Esophagus squamous epithelium (tissue), 5 donors: ENCODE results near the gene LIMK1. TPM values are rescaled to one million over a fixed set of nuclear protein-coding genes. Genes with fewer than 3 reads are reported as not detected.

Source experiments
- DNase-seq: peaks from one replicate; lab custom pipeline; 2025; lab: John Stamatoyannopoulos, UW
- H3K27ac ChIP-seq, 4 donors: fragments of 200-600 bp; sonication (generic); one replicate each; pipeline ENCODE4 v1.5.1; 2016 to 2019; ENCODE audit warnings: mild to moderate bottlenecking in 1 of 4
- H3K27me3 ChIP-seq, 4 donors: fragments of 200-600 bp; sonication (generic); 1 replicate in 3 of 4; 2 replicates in 1 of 4; pipeline versions ENCODE4 v1.5.1 to v1.6.0; 2017 to 2021; ENCODE audit warnings: antibody characterized with exemption in 1 of 4
- H3K36me3 ChIP-seq, 3 donors: fragments of 200-600 bp; sonication (generic); one replicate each; pipeline ENCODE4 v1.5.1; 2016 to 2019
- H3K4me1 ChIP-seq, 3 donors: fragments of 200-600 bp; sonication (generic); one replicate each; pipeline ENCODE4 v1.5.1; 2017 to 2019
- H3K4me3 ChIP-seq, 4 donors: fragments of 200-600 bp; sonication (generic); 1 replicate in 3 of 4; 2 replicates in 1 of 4; pipeline ENCODE4 v1.5.1; 2016 to 2019; ENCODE audit warnings: mild to moderate bottlenecking in 2 of 4, moderate library complexity in 1 of 4
- H3K9me3 ChIP-seq, 3 donors: fragments of 200-600 bp; sonication (generic); one replicate each; pipeline ENCODE4 v1.5.1; 2016 to 2019
- POLR2A ChIP-seq, 4 donors: fragments of 450-650 bp; IDR thresholded peaks; one replicate each; pipeline ENCODE4 v1.6.1; 2017; ENCODE audit warnings: antibody characterized with exemption in 4 of 4, mild to moderate bottlenecking in 4 of 4, moderate library complexity in 3 of 4
- WGBS, 2 donors: methylation state at CpG; one replicate each; pipeline ENCODE4 v1.1.5; 2018; 5-methylcytosine and 5-hydroxymethylcytosine counted together
- intact Hi-C: fragments of 100-400 bp; cut with DNase I; formaldehyde crosslinking; loops from one replicate; pipeline ENCODE4 v1.15.0; 2022
- total RNA-seq, 4 donors: library from RNA; depleted of rRNA; stranded (reverse); fragments of >200 nt; gene quantifications; one replicate each; pipeline ENCODE4 v1.1.0, GENCODE V29; 2016
- TF ChIP-seq, protein P1 (sequence below), 6 experiments: fragments of 450-650 bp in 4 of 6; fragments of 200-600 bp in 2 of 6; sonication (generic) in 2 of 6; IDR thresholded peaks; one replicate each; pipeline ENCODE4 v1.5.1; 2016 to 2019; ENCODE audit warnings: antibody characterized with exemption in 6 of 6, mild to moderate bottlenecking in 4 of 6, moderate library complexity in 4 of 6
- donor health status: DM: yes; HTN: yes; CAD: no.

The LIMK1 gene
- total RNA-seq, 4 donors from 2014 or later: 8.0 to 13.2 (median 12.2) TPM

DNA sequence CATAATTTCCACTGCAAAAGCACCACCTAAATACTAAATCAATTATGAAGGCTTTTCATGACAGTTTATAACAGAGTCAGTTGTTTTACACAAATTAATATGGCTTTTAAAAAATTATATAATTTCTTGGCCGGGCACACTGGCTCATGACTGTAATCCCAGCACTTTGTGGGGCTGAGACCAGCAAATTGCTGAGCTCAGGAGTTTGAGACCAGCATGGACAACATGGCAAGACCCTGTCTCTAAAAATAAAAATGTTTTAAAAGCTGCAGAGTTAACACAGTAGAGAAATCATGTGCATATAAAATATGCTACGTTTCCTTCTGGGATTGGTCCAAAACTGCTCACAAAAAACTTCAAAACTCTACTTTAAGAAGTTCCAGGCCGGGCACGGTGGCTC lies 46.9 kb downstream of the LIMK1 start:
- peaks cover 0 to 15% (median 0%) of the 10 kb centered on the region in 3 donors for H3K4me1 ChIP-seq
- intact Hi-C loops: no loop called here

DNA sequence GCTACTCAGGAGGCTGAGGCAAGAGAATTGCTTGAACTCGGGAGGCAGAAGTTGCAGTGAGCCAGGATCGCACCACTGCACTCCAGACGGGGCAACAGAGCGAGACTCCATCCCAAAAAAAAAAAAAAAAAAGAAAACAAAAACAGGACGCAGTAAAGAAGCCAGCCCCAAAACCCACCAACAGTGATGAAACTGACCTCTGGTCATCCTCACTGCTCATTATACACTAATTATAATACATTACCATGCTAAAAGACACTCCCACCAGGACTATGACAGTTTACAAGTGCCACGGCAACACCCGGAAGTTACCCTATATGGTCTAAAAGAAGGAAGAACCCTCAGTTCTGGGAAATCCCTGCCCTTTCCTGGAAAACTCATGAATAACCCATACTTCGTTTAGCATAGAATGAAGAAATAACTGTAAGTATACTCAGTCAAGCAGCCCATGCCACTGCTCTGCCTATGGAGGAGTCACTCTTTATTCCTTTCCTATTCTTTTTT lies 50.6 kb downstream of the LIMK1 start:
- Histone ChIP-seq H3K27ac (peak overlapping the region in 1 of 4 donors; percentile 13), H3K4me1 (peaks cover 0 to 15% (median 0%) of the 10 kb centered on the region in 3 donors), H3K9me3 (no peaks in the 10 kb centered on the region), H3K4me3 (no peak overlapping the region), H3K27me3 (no peaks in the 10 kb centered on the region), H3K36me3 (no peaks in the 10 kb centered on the region)
- DNase-seq: no peak
- no peak for TF ChIP-seq POLR2A (IDR thresholded peaks at IDR 0.05)
- TF ChIP-seq, protein P1, sequence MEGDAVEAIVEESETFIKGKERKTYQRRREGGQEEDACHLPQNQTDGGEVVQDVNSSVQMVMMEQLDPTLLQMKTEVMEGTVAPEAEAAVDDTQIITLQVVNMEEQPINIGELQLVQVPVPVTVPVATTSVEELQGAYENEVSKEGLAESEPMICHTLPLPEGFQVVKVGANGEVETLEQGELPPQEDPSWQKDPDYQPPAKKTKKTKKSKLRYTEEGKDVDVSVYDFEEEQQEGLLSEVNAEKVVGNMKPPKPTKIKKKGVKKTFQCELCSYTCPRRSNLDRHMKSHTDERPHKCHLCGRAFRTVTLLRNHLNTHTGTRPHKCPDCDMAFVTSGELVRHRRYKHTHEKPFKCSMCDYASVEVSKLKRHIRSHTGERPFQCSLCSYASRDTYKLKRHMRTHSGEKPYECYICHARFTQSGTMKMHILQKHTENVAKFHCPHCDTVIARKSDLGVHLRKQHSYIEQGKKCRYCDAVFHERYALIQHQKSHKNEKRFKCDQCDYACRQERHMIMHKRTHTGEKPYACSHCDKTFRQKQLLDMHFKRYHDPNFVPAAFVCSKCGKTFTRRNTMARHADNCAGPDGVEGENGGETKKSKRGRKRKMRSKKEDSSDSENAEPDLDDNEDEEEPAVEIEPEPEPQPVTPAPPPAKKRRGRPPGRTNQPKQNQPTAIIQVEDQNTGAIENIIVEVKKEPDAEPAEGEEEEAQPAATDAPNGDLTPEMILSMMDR (IDR thresholded peaks at IDR 0.05): no peak
- intact Hi-C loops: no loop called here
- WGBS, 2 donors: 44 to 48% methylated on average over 6 to 8 of the region's 8 CpGs

More for the DNA sequence above, 46.9 kb downstream of the LIMK1 start:
- Histone ChIP-seq H3K4me3 (no peak overlapping the region), H3K36me3 (no peaks in the 10 kb centered on the region), H3K9me3 (no peaks in the 10 kb centered on the region), H3K27me3 (no peaks in the 10 kb centered on the region), H3K27ac (no peak overlapping the region)
- no peak for DNase-seq
- TF ChIP-seq POLR2A (IDR thresholded peaks at IDR 0.05): no peak
- TF ChIP-seq, protein P1 (IDR thresholded peaks at IDR 0.05): no peak
- WGBS, 2 donors: 51 to 57% methylated on average over 4 of the region's 4 CpGs

DNA sequence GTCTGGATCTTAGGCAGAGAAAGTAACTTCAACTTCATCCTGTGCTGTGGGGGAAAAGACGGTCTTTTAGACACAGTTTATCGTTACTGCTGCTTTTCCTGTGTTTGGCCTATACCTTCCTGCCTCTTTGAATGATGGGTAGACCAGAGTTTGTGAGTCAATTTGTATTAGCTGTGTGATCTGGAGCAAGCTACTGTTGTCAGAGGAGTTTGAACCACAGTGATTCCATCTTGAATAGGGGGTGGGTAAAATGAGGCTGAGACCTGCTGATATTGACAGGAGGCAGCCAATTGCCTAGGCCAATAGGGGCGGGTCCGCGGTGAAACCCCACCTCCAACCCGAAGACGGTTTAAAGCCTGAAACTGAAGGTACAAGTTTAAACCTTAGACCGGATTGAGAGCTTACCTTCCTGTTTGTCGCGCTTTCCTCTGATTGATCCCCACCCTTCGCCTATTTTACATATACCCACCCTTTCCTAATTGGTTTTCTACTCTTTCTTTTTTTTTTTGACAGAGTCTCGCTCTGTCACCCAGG lies 54.8 kb downstream of the LIMK1 start:
- H3K4me3 ChIP-seq: no peak overlapping the region
- 87 to 91% methylated on average over 12 of the region's 12 CpGs for WGBS, 2 donors
- intact Hi-C loops: no loop called here
- H3K4me1 ChIP-seq: peaks cover 0 to 14% (median 0%) of the 10 kb centered on the region in 3 donors
- H3K27ac ChIP-seq: no peak overlapping the region
- no peak for DNase-seq
- TF ChIP-seq, protein P1 (IDR thresholded peaks at IDR 0.05): no peak
- no peak for TF ChIP-seq POLR2A (IDR thresholded peaks at IDR 0.05)
- H3K36me3 ChIP-seq: no peaks in the 10 kb centered on the region
- H3K27me3 ChIP-seq: no peaks in the 10 kb centered on the region
- H3K9me3 ChIP-seq: no peaks in the 10 kb centered on the region

DNA sequence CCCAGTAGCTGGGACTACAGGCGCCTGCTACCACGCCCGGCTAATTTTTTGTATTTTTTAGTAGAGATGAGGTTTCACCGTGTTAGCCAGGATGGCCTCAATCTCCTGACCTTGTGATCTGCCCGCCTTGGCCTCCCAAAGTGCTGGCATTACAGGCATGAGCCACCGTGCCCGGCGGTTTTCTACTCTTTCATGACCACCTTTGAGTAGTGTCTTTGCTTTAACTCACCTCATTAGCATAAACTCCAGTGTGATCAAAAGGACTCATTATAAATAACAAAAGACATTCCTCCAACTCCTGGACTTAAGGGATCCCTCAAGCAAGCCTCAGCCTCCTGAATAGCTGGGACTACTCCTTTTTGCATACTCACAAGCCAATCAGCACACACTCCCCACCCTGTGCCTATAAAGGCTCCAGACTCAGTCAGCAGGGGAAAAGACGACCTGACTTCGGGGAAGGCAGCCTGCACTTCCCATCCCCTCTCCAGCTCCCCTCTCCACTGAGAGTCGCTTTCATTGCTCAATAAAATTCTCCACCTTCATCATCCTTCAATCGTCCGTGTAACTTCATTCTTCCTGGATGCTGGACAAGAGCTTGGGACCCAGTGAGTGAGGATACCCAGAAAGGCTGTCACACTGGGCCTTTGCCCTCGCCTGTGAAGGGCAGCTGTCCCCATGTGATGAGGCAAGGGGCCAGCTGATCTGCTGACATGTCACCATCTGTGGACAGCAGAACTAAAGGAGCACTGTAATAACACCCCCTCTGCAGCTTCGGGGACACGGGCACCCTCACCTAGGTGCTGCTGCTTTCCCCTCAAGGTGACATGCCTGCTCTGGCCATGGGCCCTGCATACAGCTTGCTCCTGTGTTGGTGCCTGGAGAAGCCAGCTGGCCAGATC lies 55.6 kb downstream of the LIMK1 start:
- Histone ChIP-seq H3K4me1 (peaks cover 0 to 6% (median 0%) of the 10 kb centered on the region in 3 donors), H3K9me3 (no peaks in the 10 kb centered on the region), H3K27ac (no peak overlapping the region), H3K27me3 (no peaks in the 10 kb centered on the region), H3K4me3 (no peak overlapping the region), H3K36me3 (no peaks in the 10 kb centered on the region)
- TF ChIP-seq POLR2A (IDR thresholded peaks at IDR 0.05): no peak
- TF ChIP-seq, protein P1 (IDR thresholded peaks at IDR 0.05): no peak
- intact Hi-C loops: no loop called here
- WGBS, 2 donors: 87 to 96% methylated on average over 13 to 14 of the region's 16 CpGs
- DNase-seq: no peak

DNA sequence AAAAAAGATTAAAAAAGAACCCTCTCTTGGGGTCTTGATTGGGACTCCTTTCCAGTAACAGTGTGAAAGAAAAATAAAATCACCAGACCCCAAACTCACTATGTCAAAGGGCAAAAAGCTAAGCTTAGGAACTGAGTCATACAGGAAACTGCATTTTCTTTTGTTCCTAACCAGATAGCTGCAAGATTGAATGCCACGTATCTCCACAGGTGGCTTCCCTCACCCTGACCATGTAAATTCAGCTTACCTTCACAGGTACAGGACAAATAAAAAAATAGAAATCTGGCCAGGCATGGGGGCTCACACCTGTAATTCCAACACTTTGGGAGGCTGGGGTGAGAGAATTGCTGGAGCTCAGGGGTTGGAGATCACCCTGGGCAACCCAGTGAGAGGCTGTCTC lies 58.1 kb downstream of the LIMK1 start:
- DNase-seq: no peak
- Histone ChIP-seq H3K4me1 (no peaks in the 10 kb centered on the region), H3K27ac (no peak overlapping the region), H3K4me3 (no peak overlapping the region), H3K9me3 (no peaks in the 10 kb centered on the region), H3K36me3 (no peaks in the 10 kb centered on the region), H3K27me3 (no peaks in the 10 kb centered on the region)
- TF ChIP-seq, protein P1 (IDR thresholded peaks at IDR 0.05): no peak
- no peak for TF ChIP-seq POLR2A (IDR thresholded peaks at IDR 0.05)
- intact Hi-C loops: no loop called here
- WGBS, 2 donors: 15 to 47% methylated on average over 1 of the region's 1 CpG
